Subcutaneous adipose tissue (tissue), 4 donors: Measurements from ENCODE around the gene PTPRF. TPM values are rescaled to one million over a fixed set of nuclear protein-coding genes. Genes with fewer than 3 reads are reported as not detected.

ENCODE experiments used
- CTCF ChIP-seq: fragments of 450-650 bp; IDR thresholded peaks from one replicate; pipeline ENCODE4 v1.5.1; 2016; ENCODE audit warnings: low read depth, mild to moderate bottlenecking, control low read depth, antibody characterized with exemption, moderate library complexity
- total RNA-seq, 4 donors: library from RNA; depleted of rRNA; stranded (reverse); fragments of >200 nt; gene quantifications; one replicate each; pipeline ENCODE4 v1.1.0, GENCODE V29; 2016

PTPRF gene
- total RNA-seq, 4 donors from 2014 or later, result 99.4 to 416 (median 125) TPM

GRCh38 chr1:43538143-43538487, 7.4 kb downstream of the PTPRF start:
- no peak for TF ChIP-seq CTCF

- TF ChIP-seq CTCF, result no peak
Observed at GRCh38 chr1:43538969-43539368, 8.3 kb downstream of the PTPRF start.

- TF ChIP-seq CTCF, result no peak
Observed at GRCh38 chr1:43539726-43540434, 9.2 kb downstream of the PTPRF start.

- TF ChIP-seq CTCF, result no peak
Observed at GRCh38 chr1:43540653-43541071, 10.0 kb downstream of the PTPRF start.

- no peak for TF ChIP-seq CTCF
Observed at GRCh38 chr1:43541141-43541540, 10.5 kb downstream of the PTPRF start.

- TF ChIP-seq CTCF, result no peak
Observed at GRCh38 chr1:43541721-43542401, 11.2 kb downstream of the PTPRF start.

- TF ChIP-seq CTCF, result no peak
Observed at GRCh38 chr1:43542527-43543458, 12.1 kb downstream of the PTPRF start.
